Skin epidermis (tissue), 12 donors: ENCODE results near the gene CNTNAP5.

Experiments used
- H3K27ac ChIP-seq, 21 experiments: fragments of 200-600 bp; sonication (generic) in 11 of 21; one replicate each; pipeline ENCODE4 v1.5.0; 2020; ENCODE audit warnings: mild to moderate bottlenecking in 3 of 21, inconsistent platforms in 2 of 21, moderate library complexity in 2 of 21
- H3K4me3 ChIP-seq, 7 experiments: fragments of 200-600 bp; sonication (generic) in 2 of 7; one replicate each; pipeline ENCODE4 v1.5.0; 2020; ENCODE audit warnings: inconsistent platforms in 2 of 7, mild to moderate bottlenecking in 2 of 7, moderate library complexity in 1 of 7

Gene CNTNAP5

DNA sequence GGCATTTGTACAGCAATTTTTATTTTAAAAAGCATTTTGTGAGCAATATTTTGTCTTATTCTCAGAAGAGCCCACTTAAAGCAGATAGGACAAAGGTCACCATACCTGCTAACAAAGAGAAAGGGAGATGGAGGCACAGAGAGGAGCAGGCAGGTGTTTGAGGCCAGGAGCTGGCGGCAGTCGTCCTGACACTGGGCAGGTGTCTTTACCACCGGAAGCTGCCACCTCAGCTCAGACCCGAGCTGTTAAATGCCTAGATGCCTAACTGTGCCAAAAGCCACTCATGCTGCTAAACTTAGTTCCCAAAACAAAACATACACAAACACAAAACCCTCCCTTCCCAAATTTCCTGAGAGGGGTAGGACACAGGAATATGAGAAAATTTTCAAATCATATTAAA is 120.9 kb downstream of the CNTNAP5 start:
- H3K4me3 ChIP-seq = no peak overlapping the region
- no peak overlapping the region for H3K27ac ChIP-seq

- no peak overlapping the region for H3K27ac ChIP-seq
- H3K4me3 ChIP-seq = no peak overlapping the region
These were observed 122.5 kb downstream of the CNTNAP5 start for GRCh38 chr2:124147552-124147951.

DNA sequence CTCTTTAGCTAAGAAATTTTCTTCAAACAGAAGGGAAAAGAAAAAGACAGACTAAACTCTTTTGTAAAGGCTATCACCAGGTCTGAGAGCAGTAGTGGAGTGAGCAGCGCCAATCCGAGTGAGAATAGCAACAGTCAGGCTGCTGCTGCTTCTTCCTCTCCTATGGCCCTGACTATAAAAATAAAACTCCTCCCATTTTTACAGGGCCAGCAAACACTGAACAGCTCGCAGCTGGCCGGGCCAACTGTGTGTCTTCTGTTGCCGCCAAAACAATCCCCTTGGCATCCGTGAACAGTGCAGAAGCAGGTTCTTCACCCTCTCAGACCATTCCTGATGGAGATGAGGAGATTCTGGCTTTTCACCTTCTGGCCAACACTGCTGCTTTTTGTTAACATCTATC is 124.5 kb downstream of the CNTNAP5 start:
- no peak overlapping the region for H3K4me3 ChIP-seq

GRCh38 chr2:124151691-124152090 is 126.6 kb downstream of the CNTNAP5 start:
- no peak overlapping the region for H3K27ac ChIP-seq
- no peak overlapping the region for H3K4me3 ChIP-seq

More for the DNA sequence above, 124.5 kb downstream of the CNTNAP5 start:
- no peak overlapping the region for H3K27ac ChIP-seq

GRCh38 chr2:124153713-124154112 is 128.6 kb downstream of the CNTNAP5 start:
- no peak overlapping the region for H3K4me3 ChIP-seq
- no peak overlapping the region for H3K27ac ChIP-seq

DNA sequence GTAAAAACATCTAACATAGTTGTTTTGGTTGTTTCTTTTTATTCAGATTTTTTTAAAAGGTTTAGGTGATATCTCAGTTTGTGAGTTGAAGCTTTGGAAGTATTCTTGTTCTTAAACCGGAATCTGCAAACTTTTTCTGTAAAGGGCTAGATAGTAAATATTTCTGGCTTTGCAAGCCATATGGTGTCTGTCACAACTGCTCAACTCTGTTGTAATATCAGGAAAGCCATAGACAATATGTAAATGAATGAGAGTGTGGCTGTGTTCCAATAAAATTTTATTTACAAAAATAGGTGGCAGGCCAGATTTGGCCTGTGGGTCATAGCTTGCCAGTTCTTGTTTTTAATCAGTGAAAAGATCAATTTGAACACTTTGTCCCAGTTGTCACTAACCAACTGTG is 134.1 kb downstream of the CNTNAP5 start:
- H3K27ac ChIP-seq = no peak overlapping the region

DNA sequence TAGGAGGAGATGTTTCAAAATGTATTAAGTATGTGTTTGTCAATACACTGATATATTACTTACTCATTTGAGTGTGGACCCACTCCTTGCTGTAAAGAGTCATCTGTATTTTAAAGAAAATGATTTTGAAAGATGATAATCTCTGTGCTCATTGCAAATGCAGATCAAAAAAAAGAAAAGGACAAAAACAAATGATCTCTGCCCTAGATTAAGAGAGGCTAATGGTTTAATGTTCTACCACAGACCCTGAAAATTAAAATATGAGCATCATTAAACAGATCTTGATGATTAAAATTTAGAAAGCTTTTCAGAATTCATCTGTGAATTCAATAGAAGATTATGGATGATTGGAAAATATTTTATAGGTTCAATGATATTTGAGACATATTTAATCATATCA is 136.5 kb downstream of the CNTNAP5 start:
- no peak overlapping the region for H3K27ac ChIP-seq
- no peak overlapping the region for H3K4me3 ChIP-seq

More for the DNA sequence above, 134.1 kb downstream of the CNTNAP5 start:
- no peak overlapping the region for H3K4me3 ChIP-seq

DNA sequence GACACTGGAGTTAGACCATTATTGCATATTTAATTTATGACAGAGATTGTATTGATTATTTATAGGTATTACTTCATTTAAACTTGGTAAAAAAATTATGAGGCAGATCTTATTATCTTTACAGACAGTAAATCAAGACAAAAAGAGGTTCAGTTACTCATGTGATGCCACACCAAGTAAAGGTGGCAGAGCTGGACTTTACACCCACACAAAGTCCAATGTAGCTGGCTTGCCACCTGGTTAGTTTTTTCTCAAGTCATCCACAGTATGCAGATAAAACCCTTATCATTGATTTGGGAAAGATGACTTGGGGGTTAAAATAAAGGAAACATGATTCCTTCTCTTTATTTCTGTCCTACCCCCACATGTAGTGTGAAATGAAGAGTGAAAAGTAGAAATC is 137.2 kb downstream of the CNTNAP5 start:
- H3K4me3 ChIP-seq = no peak overlapping the region
- H3K27ac ChIP-seq = no peak overlapping the region

- Histone ChIP-seq H3K4me3 (no peak overlapping the region), H3K27ac (no peak overlapping the region)
These were observed 138.8 kb downstream of the CNTNAP5 start for GRCh38 chr2:124163840-124164239.

GRCh38 chr2:124165698-124166097 is 140.6 kb downstream of the CNTNAP5 start:
- Histone ChIP-seq H3K27ac (no peak overlapping the region), H3K4me3 (no peak overlapping the region)

DNA sequence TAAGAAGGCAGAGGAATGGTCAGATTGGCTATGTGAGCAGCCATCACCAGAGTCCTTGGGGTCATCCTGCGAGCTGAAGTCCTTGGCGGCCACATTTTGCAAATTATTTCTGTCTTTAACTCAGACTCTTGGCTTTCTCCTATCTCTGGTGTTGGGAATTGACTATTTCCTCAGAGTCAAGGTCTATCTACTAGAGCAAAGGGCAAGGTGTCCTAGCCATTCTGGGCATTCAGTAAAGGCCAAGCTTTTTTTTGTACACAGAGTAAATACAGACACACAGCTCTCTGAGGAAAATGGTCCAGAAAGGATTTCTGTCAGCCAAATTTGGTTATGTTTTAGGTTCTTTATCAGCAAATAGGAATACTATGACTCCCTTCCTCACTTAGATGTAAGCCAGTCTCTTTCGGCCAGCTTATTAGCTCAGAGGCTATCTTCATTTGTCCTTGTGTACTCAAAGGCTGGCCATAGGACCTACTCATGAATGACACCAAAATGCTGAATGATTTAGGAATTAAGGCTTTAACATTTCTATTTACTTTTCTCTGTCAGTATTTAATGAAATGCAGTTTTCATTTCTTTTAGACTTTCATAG is 146.5 kb downstream of the CNTNAP5 start:
- Histone ChIP-seq H3K27ac (no peak overlapping the region), H3K4me3 (no peak overlapping the region)

DNA sequence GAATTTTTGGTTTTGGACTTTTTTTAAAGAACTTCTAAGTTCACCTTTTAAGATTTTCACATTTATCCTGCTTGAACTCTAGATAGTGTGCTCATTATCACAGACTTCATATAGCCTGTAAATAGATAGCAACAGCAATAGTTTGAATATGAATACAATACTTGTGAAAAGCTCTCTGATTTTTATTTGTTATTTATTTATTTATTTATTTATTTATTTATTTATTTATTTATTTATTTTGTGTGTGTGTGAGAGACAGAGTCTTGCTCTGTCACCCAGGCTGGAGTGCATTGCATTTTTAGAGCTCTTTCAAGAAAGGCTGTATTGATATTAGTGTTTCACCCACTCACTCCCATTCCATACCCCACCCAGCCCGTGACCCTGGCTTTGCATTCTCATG is 153.6 kb downstream of the CNTNAP5 start:
- Histone ChIP-seq H3K27ac (no peak overlapping the region), H3K4me3 (no peak overlapping the region)

GRCh38 chr2:124180635-124181034 is 155.5 kb downstream of the CNTNAP5 start:
- H3K27ac ChIP-seq = no peak overlapping the region
- H3K4me3 ChIP-seq = no peak overlapping the region

GRCh38 chr2:124186801-124187200 is 161.7 kb downstream of the CNTNAP5 start:
- H3K27ac ChIP-seq = no peak overlapping the region
- no peak overlapping the region for H3K4me3 ChIP-seq

- H3K27ac ChIP-seq = no peak overlapping the region
- H3K4me3 ChIP-seq = no peak overlapping the region
These were observed 162.9 kb downstream of the CNTNAP5 start for GRCh38 chr2:124187948-124188347.

DNA sequence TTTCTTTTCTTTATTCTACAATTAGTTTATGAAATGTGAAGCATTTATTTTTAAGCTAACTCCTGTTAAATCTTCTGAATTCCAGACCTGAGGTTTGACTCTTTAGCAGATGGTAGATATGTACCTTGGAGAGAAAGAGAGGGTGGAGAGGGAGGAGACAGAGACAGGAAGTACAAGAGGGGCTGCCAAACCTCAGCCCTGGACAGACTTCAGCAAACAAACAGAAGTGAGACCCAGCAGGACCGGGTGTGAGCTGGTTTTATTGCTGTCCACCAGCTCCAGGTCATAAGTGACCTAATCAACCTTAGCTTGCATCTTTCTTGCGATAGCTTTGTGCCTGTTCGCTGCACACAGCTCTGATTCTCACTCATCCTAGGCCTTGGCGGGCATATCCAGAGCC is 168.6 kb downstream of the CNTNAP5 start:
- H3K27ac ChIP-seq = no peak overlapping the region

GRCh38 chr2:124201713-124202112 is 176.6 kb downstream of the CNTNAP5 start:
- no peak overlapping the region for H3K27ac ChIP-seq
- H3K4me3 ChIP-seq = no peak overlapping the region

More for the DNA sequence above, 168.6 kb downstream of the CNTNAP5 start:
- no peak overlapping the region for H3K4me3 ChIP-seq

- Histone ChIP-seq H3K4me3 (no peak overlapping the region), H3K27ac (no peak overlapping the region)
These were observed 184.4 kb downstream of the CNTNAP5 start for GRCh38 chr2:124209441-124209840.

GRCh38 chr2:124211461-124211860 is 186.4 kb downstream of the CNTNAP5 start:
- Histone ChIP-seq H3K27ac (no peak overlapping the region), H3K4me3 (no peak overlapping the region)

DNA sequence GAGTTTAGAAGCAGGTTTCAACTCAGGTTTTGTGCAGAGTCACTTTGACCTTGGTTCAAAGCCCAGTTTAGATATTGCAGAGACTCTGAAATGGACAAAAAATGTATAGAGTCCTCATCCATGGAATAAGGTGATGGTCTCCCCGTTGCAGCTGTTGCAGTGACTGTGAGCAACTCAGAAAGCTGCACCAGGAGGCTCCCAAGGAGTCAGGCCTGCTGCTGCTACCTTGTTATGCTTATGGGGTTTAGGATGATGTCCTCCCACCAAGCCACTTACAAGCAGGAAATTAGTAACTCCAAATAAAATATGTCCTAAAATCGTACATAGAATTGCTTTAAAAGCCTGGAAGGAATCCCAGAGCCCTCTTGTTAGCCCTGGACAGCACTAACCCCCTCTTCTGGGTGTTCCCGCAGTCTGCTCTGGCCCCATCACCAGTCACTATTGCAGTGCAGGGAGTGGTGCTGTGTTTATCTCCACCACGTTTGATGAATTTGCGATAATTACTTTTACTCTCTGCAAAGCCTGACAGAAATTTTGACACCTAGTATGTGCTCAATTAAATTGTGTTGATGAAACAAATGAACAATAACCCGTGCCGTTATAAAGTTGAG is 189.0 kb downstream of the CNTNAP5 start:
- Histone ChIP-seq H3K4me3 (no peak overlapping the region), H3K27ac (no peak overlapping the region)

DNA sequence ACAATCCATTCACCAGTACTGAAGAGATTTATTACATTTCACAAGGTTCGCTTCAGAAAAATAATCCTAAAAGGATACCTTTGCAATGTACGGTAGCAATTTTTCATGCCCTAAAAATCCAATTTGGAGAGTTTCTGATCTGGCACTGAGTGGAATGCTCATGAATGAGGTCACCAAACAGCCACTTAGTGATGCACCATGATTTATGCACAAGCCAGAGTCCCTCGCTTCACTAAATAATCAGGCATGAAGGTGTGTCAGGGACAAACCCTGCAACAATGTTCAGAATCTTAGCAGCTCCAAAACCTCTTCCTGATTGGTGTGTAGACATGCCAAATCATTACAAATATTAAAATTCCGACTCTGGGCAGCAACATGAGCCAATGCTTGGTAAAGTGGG is 221.1 kb downstream of the CNTNAP5 start:
- no peak overlapping the region for H3K27ac ChIP-seq

GRCh38 chr2:124248386-124248785 is 223.3 kb downstream of the CNTNAP5 start:
- Histone ChIP-seq H3K27ac (no peak overlapping the region), H3K4me3 (no peak overlapping the region)

More for the DNA sequence above, 221.1 kb downstream of the CNTNAP5 start:
- no peak overlapping the region for H3K4me3 ChIP-seq
